GM18517 (cell line): ENCODE data around the gene VPS4A.

ENCODE experiments used
- ATAC-seq: cut with Tn5 transposase; IDR thresholded peaks from one replicate; pipeline ENCODE4 v1.9.1; 2021; ENCODE audit warnings: mild to moderate bottlenecking, moderate library complexity; ENCODE audit not compliant: unreplicated experiment

VPS4A gene

GRCh38 chr16:69363281-69363717 lies 52.1 kb downstream of the VPS4A start:
- no peak for ATAC-seq

GRCh38 chr16:69364088-69364487 lies 52.9 kb downstream of the VPS4A start:
- ATAC-seq = no peak

GRCh38 chr16:69365901-69366300 lies 54.8 kb downstream of the VPS4A start:
- no peak for ATAC-seq

GRCh38 chr16:69366431-69366830 lies 55.3 kb downstream of the VPS4A start:
- ATAC-seq = no peak

GRCh38 chr16:69367980-69368379 lies 56.8 kb downstream of the VPS4A start:
- no peak for ATAC-seq

DNA sequence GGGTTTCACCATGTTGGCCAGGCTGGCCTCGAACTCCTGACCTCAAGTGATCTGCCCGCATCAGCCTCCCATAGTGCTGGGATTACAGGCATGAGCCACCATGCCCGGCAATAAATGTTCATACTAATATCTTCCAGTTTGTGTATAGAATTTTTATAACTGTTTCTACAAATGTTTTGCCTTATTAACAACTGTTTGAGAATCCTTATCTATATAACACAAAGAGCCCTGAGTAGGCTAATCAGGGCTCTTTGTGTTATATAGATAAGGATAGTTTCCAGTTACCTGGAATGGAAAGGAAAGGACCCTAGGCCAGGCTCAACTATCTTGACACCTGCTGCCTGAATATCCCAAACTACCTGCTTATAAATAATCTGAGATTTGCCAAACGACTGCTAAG lies 57.7 kb downstream of the VPS4A start:
- ATAC-seq = no peak

GRCh38 chr16:69371564-69371963 lies 60.4 kb downstream of the VPS4A start:
- no peak for ATAC-seq

DNA sequence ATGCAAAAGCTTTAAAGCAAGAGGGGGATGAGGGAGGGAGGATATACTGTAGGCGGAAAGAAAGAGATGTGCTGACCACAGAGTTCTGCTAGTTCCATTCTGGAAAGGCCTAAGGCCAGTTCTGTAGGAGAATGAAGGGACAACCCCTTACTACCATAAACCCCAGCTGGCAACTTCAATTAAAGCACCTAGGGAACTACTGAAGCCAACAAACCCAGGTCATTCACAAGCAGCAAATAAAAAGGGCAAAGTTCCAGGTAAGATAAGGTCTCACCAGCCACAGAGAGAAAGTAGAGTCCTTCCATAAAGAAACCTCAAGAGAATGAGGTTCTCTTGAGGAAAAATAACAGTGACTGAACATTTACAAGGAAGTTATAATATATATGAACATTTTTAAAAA lies 61.9 kb downstream of the VPS4A start:
- no peak for ATAC-seq
